Ascending aorta (tissue), 2 donors: ENCODE results near the gene CHRNG. TPM values are rescaled to one million over a fixed set of nuclear protein-coding genes. Genes with fewer than 3 reads are reported as not detected.

Experiments used
- DNase-seq, 2 donors: peaks; one replicate each; pipeline ENCODE4 v3.0.0-alpha.2; 2019; ENCODE audit warnings: low spot score in 2 of 2
- H3K27ac ChIP-seq, 2 donors: fragments of 200-600 bp; sonication (generic); one replicate each; pipeline ENCODE4 v1.5.1; 2016 to 2017; ENCODE audit warnings: mild to moderate bottlenecking in 1 of 2
- H3K27me3 ChIP-seq: fragments of 200-600 bp; sonication (generic); one replicate; pipeline ENCODE4 v1.5.1; 2017
- H3K36me3 ChIP-seq, 2 donors: fragments of 200-600 bp; sonication (generic); one replicate each; pipeline ENCODE4 v1.5.1; 2016
- H3K4me1 ChIP-seq, 2 donors: fragments of 200-600 bp; sonication (generic); one replicate each; pipeline ENCODE4 v1.5.1; 2016 to 2017; ENCODE audit warnings: mild to moderate bottlenecking in 1 of 2
- H3K4me3 ChIP-seq, 2 donors: fragments of 200-600 bp; sonication (generic); one replicate each; pipeline ENCODE4 v1.5.1; 2016 to 2017; ENCODE audit warnings: mild to moderate bottlenecking in 1 of 2
- H3K9me3 ChIP-seq, 2 donors: fragments of 200-600 bp; sonication (generic); one replicate each; pipeline ENCODE4 v1.5.1; 2016
- intact Hi-C: fragments of 100-400 bp; cut with DNase I; formaldehyde crosslinking; loops from one replicate; pipeline ENCODE4 v1.15.1; 2023
- total RNA-seq: library from RNA; depleted of rRNA; stranded (reverse); fragments of >200 nt; gene quantifications from one replicate; pipeline ENCODE4 v1.1.0, GENCODE V29; 2016
- TF ChIP-seq, protein P1 (sequence below), 3 experiments: fragments of 200-600 bp in 2 of 3; fragments of 450-650 bp in 1 of 3; sonication (generic) in 2 of 3; IDR thresholded peaks; one replicate each; pipeline ENCODE4 v1.5.1; 2016 to 2019; ENCODE audit warnings: antibody characterized with exemption in 3 of 3, mild to moderate bottlenecking in 1 of 3, moderate library complexity in 1 of 3

CHRNG gene
- total RNA-seq, 1 donor from 2014 or later: not detected

DNA sequence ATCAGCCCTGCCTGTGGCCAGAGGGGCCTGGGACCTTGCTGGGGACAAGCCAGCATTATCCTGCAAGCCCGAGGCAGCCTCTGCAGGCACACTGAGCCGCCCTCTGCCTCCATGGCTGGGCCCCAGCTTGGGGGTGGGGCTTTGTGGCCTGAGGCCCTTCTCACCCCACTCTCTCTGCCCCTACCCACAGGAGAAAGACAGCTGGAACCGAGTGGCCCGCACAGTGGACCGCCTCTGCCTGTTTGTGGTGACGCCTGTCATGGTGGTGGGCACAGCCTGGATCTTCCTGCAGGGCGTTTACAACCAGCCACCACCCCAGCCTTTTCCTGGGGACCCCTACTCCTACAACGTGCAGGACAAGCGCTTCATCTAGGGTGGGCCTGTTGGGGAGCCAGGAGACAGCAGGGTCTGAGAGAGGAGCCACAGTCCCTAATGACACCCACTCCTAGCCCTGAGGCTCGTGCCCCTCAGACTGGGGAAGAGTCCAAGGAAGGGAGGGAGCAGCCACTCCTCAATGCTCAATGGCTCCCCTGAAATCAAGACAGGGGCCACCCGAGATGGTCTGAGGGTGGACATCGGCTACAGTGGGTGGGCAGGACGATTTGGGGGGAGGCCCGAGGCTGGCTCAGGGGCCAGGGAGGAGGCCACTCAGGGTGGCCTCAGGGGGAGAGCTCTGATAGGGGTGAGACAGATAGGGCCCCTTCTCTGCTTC, 4.4 kb upstream of the CHRNG start:
- no peak overlapping the region for H3K27ac ChIP-seq
- intact Hi-C loops: no loop called here
- no peak for DNase-seq
- TF ChIP-seq, protein P1, sequence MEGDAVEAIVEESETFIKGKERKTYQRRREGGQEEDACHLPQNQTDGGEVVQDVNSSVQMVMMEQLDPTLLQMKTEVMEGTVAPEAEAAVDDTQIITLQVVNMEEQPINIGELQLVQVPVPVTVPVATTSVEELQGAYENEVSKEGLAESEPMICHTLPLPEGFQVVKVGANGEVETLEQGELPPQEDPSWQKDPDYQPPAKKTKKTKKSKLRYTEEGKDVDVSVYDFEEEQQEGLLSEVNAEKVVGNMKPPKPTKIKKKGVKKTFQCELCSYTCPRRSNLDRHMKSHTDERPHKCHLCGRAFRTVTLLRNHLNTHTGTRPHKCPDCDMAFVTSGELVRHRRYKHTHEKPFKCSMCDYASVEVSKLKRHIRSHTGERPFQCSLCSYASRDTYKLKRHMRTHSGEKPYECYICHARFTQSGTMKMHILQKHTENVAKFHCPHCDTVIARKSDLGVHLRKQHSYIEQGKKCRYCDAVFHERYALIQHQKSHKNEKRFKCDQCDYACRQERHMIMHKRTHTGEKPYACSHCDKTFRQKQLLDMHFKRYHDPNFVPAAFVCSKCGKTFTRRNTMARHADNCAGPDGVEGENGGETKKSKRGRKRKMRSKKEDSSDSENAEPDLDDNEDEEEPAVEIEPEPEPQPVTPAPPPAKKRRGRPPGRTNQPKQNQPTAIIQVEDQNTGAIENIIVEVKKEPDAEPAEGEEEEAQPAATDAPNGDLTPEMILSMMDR (IDR thresholded peaks at IDR 0.05): no peak
- no peaks in the 10 kb centered on the region for H3K9me3 ChIP-seq
- H3K36me3 ChIP-seq: no peaks in the 10 kb centered on the region
- H3K27me3 ChIP-seq: no peaks in the 10 kb centered on the region
- H3K4me1 ChIP-seq: no peaks in the 10 kb centered on the region
- no peak overlapping the region for H3K4me3 ChIP-seq

DNA sequence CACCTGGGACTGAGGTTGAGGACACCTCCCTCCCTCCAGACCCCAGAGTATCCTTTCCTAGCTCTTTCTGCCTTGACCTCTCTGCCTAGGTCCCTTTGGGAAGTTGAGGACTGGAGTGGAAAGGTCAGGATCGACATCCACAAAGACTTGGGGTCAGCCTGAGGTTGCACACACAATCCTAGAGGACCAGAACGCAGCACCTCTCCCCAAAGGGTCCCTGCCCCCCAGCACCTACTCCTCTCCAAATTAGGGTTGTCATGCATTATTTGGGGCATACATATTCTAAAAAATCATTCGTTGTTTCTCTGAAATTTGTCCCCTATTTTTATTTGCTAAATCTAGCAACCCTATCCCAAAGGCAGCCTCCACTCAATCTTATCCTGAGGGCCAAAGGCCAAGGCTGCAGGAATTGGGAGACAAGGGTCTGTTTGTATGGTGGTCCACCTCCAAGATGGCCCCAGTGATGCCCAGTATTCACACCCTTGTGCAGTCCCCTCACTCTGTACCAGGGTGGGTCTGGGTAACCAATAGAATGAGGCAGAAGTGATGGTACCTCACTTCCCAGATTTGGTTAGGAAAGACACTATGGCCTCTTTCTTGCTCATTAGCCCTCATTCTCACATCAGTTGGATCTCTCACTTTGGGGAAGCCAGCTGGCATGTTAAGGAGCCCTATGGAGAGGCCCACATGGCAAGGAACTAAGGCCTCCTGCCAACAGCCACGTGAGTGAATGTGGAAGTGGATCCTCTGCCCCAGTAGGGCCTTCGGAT, 3.5 kb upstream of the CHRNG start:
- no peaks in the 10 kb centered on the region for H3K36me3 ChIP-seq
- no peak for DNase-seq
- intact Hi-C loops: no loop called here

DNA sequence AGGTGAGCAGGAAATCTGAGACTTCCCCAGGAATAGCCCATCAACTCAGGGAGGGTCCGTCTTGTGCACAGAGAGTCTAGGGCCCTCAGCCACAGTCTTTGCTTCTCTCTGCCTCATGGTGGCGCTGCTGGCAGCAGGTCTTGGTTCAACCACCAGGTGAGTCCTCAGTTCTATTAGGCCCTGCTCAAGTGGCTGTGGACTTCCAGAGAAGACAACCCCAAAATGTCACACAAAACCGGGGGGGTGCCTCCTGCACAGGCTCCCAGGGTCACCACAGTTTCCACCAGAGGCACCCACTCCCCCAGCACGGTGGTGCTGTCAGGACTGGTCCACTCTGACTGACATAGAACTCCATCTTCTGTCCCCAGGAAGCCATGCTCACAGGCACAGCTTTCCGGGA, 2.4 kb upstream of the CHRNG start:
- no peak overlapping the region for H3K27ac ChIP-seq
- no peak overlapping the region for H3K4me3 ChIP-seq
- DNase-seq: peak in 1 of 2 donors; percentile 39
- no peaks in the 10 kb centered on the region for H3K27me3 ChIP-seq
- TF ChIP-seq, protein P1 (IDR thresholded peaks at IDR 0.05): no peak
- H3K4me1 ChIP-seq: no peaks in the 10 kb centered on the region
- no peaks in the 10 kb centered on the region for H3K9me3 ChIP-seq
- no peaks in the 10 kb centered on the region for H3K36me3 ChIP-seq
- intact Hi-C loops: no loop called here

More for the DNA sequence above, 3.5 kb upstream of the CHRNG start:
- Histone ChIP-seq H3K27me3 (no peaks in the 10 kb centered on the region), H3K4me1 (no peaks in the 10 kb centered on the region), H3K9me3 (no peaks in the 10 kb centered on the region), H3K4me3 (no peak overlapping the region), H3K27ac (no peak overlapping the region)
- TF ChIP-seq, protein P1 (IDR thresholded peaks at IDR 0.05): no peak

DNA sequence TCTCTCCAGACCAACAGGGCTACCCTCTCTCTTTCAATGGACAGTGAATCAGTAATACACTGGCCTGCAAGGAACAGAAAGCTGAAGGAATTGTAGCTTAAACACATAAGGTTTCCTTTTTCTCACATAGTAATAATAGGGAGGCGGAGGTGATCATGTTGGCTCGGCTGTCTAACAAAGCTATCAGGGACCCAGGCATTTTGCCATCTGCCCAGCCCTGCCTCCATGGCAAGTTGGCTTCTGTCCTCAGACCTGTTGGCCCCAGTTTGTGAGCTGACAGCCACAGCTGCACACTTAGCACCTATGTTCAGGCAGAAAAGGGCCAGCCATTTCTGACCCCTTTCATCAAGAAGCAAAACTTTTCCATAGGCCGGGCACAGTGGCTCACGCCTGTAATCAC, 2.0 kb upstream of the CHRNG start:
- Histone ChIP-seq H3K27ac (no peak overlapping the region), H3K4me1 (no peaks in the 10 kb centered on the region), H3K9me3 (no peaks in the 10 kb centered on the region), H3K4me3 (no peak overlapping the region), H3K36me3 (no peaks in the 10 kb centered on the region), H3K27me3 (no peaks in the 10 kb centered on the region)
- intact Hi-C loops: no loop called here
- peak in 1 of 2 donors; percentile 33 for DNase-seq
- TF ChIP-seq, protein P1 (IDR thresholded peaks at IDR 0.05): no peak

DNA sequence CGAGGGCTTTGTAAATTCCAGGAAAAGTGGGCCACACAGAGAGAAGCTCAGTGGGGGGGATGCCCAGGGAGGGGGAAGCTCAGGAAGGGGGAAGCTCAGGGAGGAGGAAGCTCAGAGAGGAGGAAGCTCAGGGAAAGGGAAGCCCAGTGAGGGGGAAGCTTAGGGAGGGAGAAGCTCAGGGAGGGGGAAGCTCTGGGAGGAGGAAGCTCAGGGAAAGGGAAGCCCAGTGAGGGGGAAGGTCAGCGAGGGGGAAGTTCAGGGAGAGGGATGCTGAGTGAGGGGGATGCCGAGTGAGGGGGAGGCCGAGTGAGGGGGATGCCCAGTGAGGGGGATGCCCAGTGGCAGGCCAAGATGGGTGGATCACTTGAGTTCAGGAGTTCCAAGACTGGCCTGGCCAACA, 821 bp upstream of the CHRNG start:
- no peak overlapping the region for H3K27ac ChIP-seq
- no peaks in the 10 kb centered on the region for H3K27me3 ChIP-seq
- no peaks in the 10 kb centered on the region for H3K9me3 ChIP-seq
- no peaks in the 10 kb centered on the region for H3K4me1 ChIP-seq
- DNase-seq: peak in 1 of 2 donors; percentile 55
- TF ChIP-seq, protein P1 (IDR thresholded peaks at IDR 0.05): no peak
- H3K4me3 ChIP-seq: no peak overlapping the region
- intact Hi-C loops: no loop called here
- H3K36me3 ChIP-seq: no peaks in the 10 kb centered on the region
